Measurements from ENCODE around the gene ACTA2. TPM values are rescaled to one million over a fixed set of nuclear protein-coding genes. Genes with fewer than 3 reads are reported as not detected.
A peak's percentile ranks its signal among the peaks of the same experiment; 100 is the strongest.

ACTA2 gene
- total RNA-seq, 1 donor: 855 TPM

- Histone ChIP-seq H3K27ac (ENCODE audit: low read depth, low read length) (peak overlapping the region; percentile 35), H3K4me3 (ENCODE audit: insufficient read depth, low read length) (no peak overlapping the region), H3K36me3 (ENCODE audit: insufficient read depth, low read length) (peaks cover 4% of the 10 kb centered on the region), H3K9me3 (ENCODE audit: low read depth, low read length) (no peaks in the 10 kb centered on the region), H3K4me1 (ENCODE audit: insufficient read depth, low read length) (peaks cover 27% of the 10 kb centered on the region), H3K4me2 (ENCODE audit: insufficient read depth, low read length) (peak overlapping the region; percentile 29), H2AFZ (ENCODE audit: low read length) (no peak overlapping the region), H4K20me1 (ENCODE audit: insufficient read depth, low read length) (peaks cover 2% of the 10 kb centered on the region), H3K79me2 (ENCODE audit: insufficient read depth, low read length) (peaks cover 16% of the 10 kb centered on the region), H3K27me3 (ENCODE audit: insufficient read depth, low read length) (no peaks in the 10 kb centered on the region)
- no peak for DNase-seq (ENCODE audit: insufficient read length, low spot score, missing footprints)
- no peak for TF ChIP-seq CTCF (IDR thresholded peaks at IDR 0.05; ENCODE audit: extremely low read depth, low read depth, low read length)
Measured at GRCh38 chr10:88979603-88980002, 27.0 kb upstream of the ACTA2 start.

- H3K4me1 ChIP-seq (ENCODE audit: insufficient read depth, low read length): peaks cover 32% of the 10 kb centered on the region
Measured at GRCh38 chr10:88979153-88979562, 26.6 kb upstream of the ACTA2 start.

GRCh38 chr10:88978463-88978862, 25.9 kb upstream of the ACTA2 start:
- Histone ChIP-seq H3K36me3 (ENCODE audit: insufficient read depth, low read length) (no peaks in the 10 kb centered on the region), H3K4me1 (ENCODE audit: insufficient read depth, low read length) (peaks cover 38% of the 10 kb centered on the region), H3K4me3 (ENCODE audit: insufficient read depth, low read length) (no peak overlapping the region), H2AFZ (ENCODE audit: low read length) (no peak overlapping the region), H3K79me2 (ENCODE audit: insufficient read depth, low read length) (peaks cover 13% of the 10 kb centered on the region), H4K20me1 (ENCODE audit: insufficient read depth, low read length) (peaks cover 2% of the 10 kb centered on the region), H3K27me3 (ENCODE audit: insufficient read depth, low read length) (no peaks in the 10 kb centered on the region), H3K4me2 (ENCODE audit: insufficient read depth, low read length) (no peak overlapping the region), H3K9me3 (ENCODE audit: low read depth, low read length) (no peaks in the 10 kb centered on the region), H3K27ac (ENCODE audit: low read depth, low read length) (no peak overlapping the region)
- DNase-seq (ENCODE audit: insufficient read length, low spot score, missing footprints): no peak
- TF ChIP-seq CTCF (IDR thresholded peaks at IDR 0.05; ENCODE audit: extremely low read depth, low read depth, low read length): no peak

More at GRCh38 chr10:88979153-88979562, 26.6 kb upstream of the ACTA2 start:
- Histone ChIP-seq H3K27me3 (ENCODE audit: insufficient read depth, low read length) (no peaks in the 10 kb centered on the region), H3K27ac (ENCODE audit: low read depth, low read length) (peak overlapping the region; percentile 35), H3K4me3 (ENCODE audit: insufficient read depth, low read length) (no peak overlapping the region), H3K4me2 (ENCODE audit: insufficient read depth, low read length) (peak overlapping the region; percentile 29), H2AFZ (ENCODE audit: low read length) (no peak overlapping the region), H3K79me2 (ENCODE audit: insufficient read depth, low read length) (peaks cover 12% of the 10 kb centered on the region), H3K36me3 (ENCODE audit: insufficient read depth, low read length) (peaks cover 4% of the 10 kb centered on the region), H4K20me1 (ENCODE audit: insufficient read depth, low read length) (peaks cover 2% of the 10 kb centered on the region), H3K9me3 (ENCODE audit: low read depth, low read length) (no peaks in the 10 kb centered on the region)
- TF ChIP-seq CTCF (IDR thresholded peaks at IDR 0.05; ENCODE audit: extremely low read depth, low read depth, low read length): no peak
- DNase-seq (ENCODE audit: insufficient read length, low spot score, missing footprints): peak; percentile 39

GRCh38 chr10:88975377-88975720, 22.8 kb upstream of the ACTA2 start:
- Histone ChIP-seq H2AFZ (ENCODE audit: low read length) (peak overlapping the region; percentile 24), H3K4me1 (ENCODE audit: insufficient read depth, low read length) (peaks cover 34% of the 10 kb centered on the region), H4K20me1 (ENCODE audit: insufficient read depth, low read length) (peaks cover 2% of the 10 kb centered on the region), H3K79me2 (ENCODE audit: insufficient read depth, low read length) (peaks cover 14% of the 10 kb centered on the region), H3K27me3 (ENCODE audit: insufficient read depth, low read length) (no peaks in the 10 kb centered on the region), H3K4me3 (ENCODE audit: insufficient read depth, low read length) (peak overlapping the region; percentile 52), H3K9me3 (ENCODE audit: low read depth, low read length) (no peaks in the 10 kb centered on the region), H3K27ac (ENCODE audit: low read depth, low read length) (peak overlapping the region; percentile 60), H3K4me2 (ENCODE audit: insufficient read depth, low read length) (peak overlapping the region; percentile 75), H3K36me3 (ENCODE audit: insufficient read depth, low read length) (no peaks in the 10 kb centered on the region)
- no peak for TF ChIP-seq CTCF (IDR thresholded peaks at IDR 0.05; ENCODE audit: extremely low read depth, low read depth, low read length)
- DNase-seq (ENCODE audit: insufficient read length, low spot score, missing footprints): no peak
